Stimulated activated CD8-positive, alpha-beta memory T cell treated with anti-CD3 and anti-CD28 coated beads, Interleukin-7, amount 100 ng/mL, for 48 hours (primary cell): ENCODE results near the gene NR2C2AP.
A peak's percentile ranks its signal among the peaks of the same experiment; 100 is the strongest.
"Not testable (repeated sequence)": the region's sequence is repeated elsewhere in the genome, so short reads cannot be mapped to it uniquely, and the experiment has no call there.

Experiments used
- DNase-seq, 2 donors: peaks; one replicate each; pipeline ENCODE4 v3.0.0-alpha.2; 2020; ENCODE audit warnings: low read depth in 1 of 2; ENCODE audit errors: extremely low read depth in 1 of 2

The NR2C2AP gene

GRCh38 chr19:19203012-19203856, at the start of gene NR2C2AP:
NR2C2AP (minus strand) TSS chr19:19203414; CDS start chr19:19203060, 354 bp downstream.
- DNase-seq, result peak; percentile 83 to 89

GRCh38 chr19:19250196-19250801, 47.1 kb upstream of the NR2C2AP start:
- no peak for DNase-seq

- DNase-seq, result no peak
These were observed 37.3 kb upstream of the NR2C2AP start for GRCh38 chr19:19240476-19240875.

- DNase-seq, result no peak
These were observed 36.5 kb upstream of the NR2C2AP start for GRCh38 chr19:19239675-19240074.

- DNase-seq, result no peak
These were observed 35.1 kb upstream of the NR2C2AP start for GRCh38 chr19:19238126-19238894.

- DNase-seq, result no peak
These were observed 33.0 kb upstream of the NR2C2AP start for GRCh38 chr19:19236173-19236572.

GRCh38 chr19:19234220-19234816, 31.1 kb upstream of the NR2C2AP start:
- DNase-seq, result no peak

GRCh38 chr19:19232261-19232721, 29.1 kb upstream of the NR2C2AP start:
- DNase-seq, result no peak

GRCh38 chr19:19230999-19231398, 27.8 kb upstream of the NR2C2AP start:
- no peak for DNase-seq

- no peak for DNase-seq
These were observed 26.5 kb upstream of the NR2C2AP start for GRCh38 chr19:19229701-19230100.

- no peak for DNase-seq
These were observed 24.0 kb upstream of the NR2C2AP start for GRCh38 chr19:19227217-19227616.

GRCh38 chr19:19226663-19227062, 23.4 kb upstream of the NR2C2AP start:
- no peak for DNase-seq

GRCh38 chr19:19226204-19226603, 23.0 kb upstream of the NR2C2AP start:
- no peak for DNase-seq

GRCh38 chr19:19224852-19225494, 21.8 kb upstream of the NR2C2AP start:
- peak; percentile 47 to 54 for DNase-seq

GRCh38 chr19:19224150-19224851, 21.1 kb upstream of the NR2C2AP start:
- DNase-seq, result no peak

- DNase-seq, result no peak
These were observed 20.4 kb upstream of the NR2C2AP start for GRCh38 chr19:19223636-19224035.

GRCh38 chr19:19223060-19223459, 19.8 kb upstream of the NR2C2AP start:
- DNase-seq, result no peak

GRCh38 chr19:19221000-19221399, 17.8 kb upstream of the NR2C2AP start:
- DNase-seq, result not testable (repeated sequence)

GRCh38 chr19:19218911-19219310, 15.7 kb upstream of the NR2C2AP start:
- no peak for DNase-seq

GRCh38 chr19:19217099-19217498, 13.9 kb upstream of the NR2C2AP start:
- DNase-seq, result no peak
